ENCODE results near the gene SRP14.

SRP14 gene

DNA sequence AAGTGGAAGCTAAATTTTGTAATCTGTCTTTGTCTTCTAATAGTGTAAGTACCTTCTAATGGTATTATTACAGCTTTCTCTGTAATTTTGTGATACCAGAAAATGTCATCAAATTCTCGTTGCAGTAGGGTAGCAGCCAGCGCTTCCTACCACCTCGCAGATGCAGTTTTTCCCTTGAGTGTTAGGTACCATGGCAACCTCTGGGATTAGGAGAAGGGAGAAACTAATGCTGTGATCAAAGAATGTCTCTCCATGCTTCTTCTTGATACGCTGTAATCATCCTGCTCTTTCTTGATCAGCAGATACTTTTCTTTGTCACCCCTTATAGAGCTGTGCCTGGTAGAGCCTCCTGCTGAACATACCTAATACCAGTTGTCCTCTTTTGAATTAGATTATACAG is 27.7 kb downstream of the SRP14 start:
- DNase-seq (ENCODE audit: low read depth): no peak
- H3K4me3 ChIP-seq (ENCODE audit: low read depth, low read length): no peak overlapping the region
- TF ChIP-seq CTCF (conservative IDR thresholded peaks at IDR 0.05; ENCODE audit: low read depth, low read length): no peak

GRCh38 chr15:40010686-40011085 is 28.3 kb downstream of the SRP14 start:
- TF ChIP-seq CTCF (conservative IDR thresholded peaks at IDR 0.05; ENCODE audit: low read depth, low read length): no peak
- H3K4me3 ChIP-seq (ENCODE audit: low read depth, low read length): no peak overlapping the region
- peak; percentile 79 for DNase-seq (ENCODE audit: low read depth)

GRCh38 chr15:40008061-40008765 is 30.8 kb downstream of the SRP14 start:
- TF ChIP-seq CTCF (conservative IDR thresholded peaks at IDR 0.05; ENCODE audit: low read depth, low read length): no peak
- DNase-seq (ENCODE audit: low read depth): peak; percentile 47
- H3K4me3 ChIP-seq (ENCODE audit: low read depth, low read length): no peak overlapping the region

GRCh38 chr15:40006646-40007045 is 32.3 kb downstream of the SRP14 start:
- peak; percentile 96 for DNase-seq (ENCODE audit: low read depth)
- no peak for TF ChIP-seq CTCF (conservative IDR thresholded peaks at IDR 0.05; ENCODE audit: low read depth, low read length)
- H3K4me3 ChIP-seq (ENCODE audit: low read depth, low read length): no peak overlapping the region

DNA sequence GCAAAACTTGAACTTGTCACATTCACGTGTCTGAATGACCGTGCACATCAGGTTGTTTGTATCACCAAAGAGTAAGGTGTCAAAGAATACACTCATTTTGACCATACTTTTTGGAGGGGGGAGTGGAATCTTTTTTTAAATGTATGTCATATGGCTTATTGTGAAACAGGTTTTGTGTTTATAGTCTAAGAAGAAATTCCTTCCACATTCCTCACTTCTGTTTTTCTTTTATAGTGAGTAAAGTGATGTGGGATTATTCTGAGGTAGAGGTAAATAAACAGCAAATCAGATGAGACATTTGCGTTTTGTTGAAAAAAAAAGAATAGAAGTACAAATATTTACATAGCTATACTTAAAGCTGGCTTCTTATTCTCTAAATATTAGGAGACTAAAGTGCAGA is 33.0 kb downstream of the SRP14 start:
- peak; percentile 82 for DNase-seq (ENCODE audit: low read depth)
- no peak overlapping the region for H3K4me3 ChIP-seq (ENCODE audit: low read depth, low read length)
- TF ChIP-seq CTCF (conservative IDR thresholded peaks at IDR 0.05; ENCODE audit: low read depth, low read length): no peak

- no peak overlapping the region for H3K4me3 ChIP-seq (ENCODE audit: low read depth, low read length)
- no peak for DNase-seq (ENCODE audit: low read depth)
- no peak for TF ChIP-seq CTCF (conservative IDR thresholded peaks at IDR 0.05; ENCODE audit: low read depth, low read length)
These were observed 35.7 kb downstream of the SRP14 start for GRCh38 chr15:40003116-40003916.
